NCI-H1417 treated with DMSO at 0.1 percent for 48 hours (cell line): ENCODE data around the gene TEX29.

ENCODE experiments used
- DNase-seq: peaks from one replicate; lab custom pipeline; 2025; lab: John Stamatoyannopoulos, UW

The TEX29 gene

DNA sequence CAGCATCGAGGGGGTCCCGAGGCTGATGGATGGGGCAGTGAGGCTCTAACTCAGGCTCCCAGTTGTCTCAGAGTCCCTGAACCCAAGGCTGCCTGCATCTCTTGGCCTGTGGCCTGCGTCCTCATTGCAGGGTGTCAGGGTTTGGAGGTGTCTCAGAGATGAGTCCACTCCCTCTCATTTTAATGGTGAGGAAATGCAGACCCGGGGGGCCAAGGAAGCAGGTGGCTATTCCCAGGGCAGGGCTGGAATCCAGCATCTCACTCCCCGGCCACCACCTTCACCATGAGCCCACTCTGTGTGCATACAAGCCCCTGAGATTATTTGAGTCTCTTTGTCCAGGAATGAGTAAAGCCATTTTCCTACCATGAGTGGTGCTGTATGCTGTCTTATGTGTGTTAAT, 21.4 kb downstream of the TEX29 start:
- DNase-seq: no peak

DNA sequence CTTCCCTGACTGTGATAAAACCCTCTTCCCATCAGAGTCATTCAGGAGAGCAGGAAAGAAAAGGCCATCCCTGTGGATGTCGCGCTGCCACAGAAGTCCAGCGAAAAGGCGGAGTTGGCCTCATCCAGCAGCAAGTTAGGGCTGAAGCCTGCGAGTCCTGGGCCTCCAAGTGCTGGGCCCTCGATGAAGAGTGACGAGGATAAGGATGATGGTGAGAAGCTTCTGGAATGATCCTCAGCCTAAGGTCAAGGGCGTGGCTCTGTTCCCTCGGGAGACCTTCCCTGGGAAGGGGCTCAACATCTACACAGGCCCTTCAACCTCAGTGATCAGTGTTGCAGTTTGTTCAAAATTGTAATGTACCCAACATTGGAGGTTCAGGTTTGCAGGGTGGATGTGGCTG, 22.3 kb downstream of the TEX29 start:
- DNase-seq: no peak

DNA sequence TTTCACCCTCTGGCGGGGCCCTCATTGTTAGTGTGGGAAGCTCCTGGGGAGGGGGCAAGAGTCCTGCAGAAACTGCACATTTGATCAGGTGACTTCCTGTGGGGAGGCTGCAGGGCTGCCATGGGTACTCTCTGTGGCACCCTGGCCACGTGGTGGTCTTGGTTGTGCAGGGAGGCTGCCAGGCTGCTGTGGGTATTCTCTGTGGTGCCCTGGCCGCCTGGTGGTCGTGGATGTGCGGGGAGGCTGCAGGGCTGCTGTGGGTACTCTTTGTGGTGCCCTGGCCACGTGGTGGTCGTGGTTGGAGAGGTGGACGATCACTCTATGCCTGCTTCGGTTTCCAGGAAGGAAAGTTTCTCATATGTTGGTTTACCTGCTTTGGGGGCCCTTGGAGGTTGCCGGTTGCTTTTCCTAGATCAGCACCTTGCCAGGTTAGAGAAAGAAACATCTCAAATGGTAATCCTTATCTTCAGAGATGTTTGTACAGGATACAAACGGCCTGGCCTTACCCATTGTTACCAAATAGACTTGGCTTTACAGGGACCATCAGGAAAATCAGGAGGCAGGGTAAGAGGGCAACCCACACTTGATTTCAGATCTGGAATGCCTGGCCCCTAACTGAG, 22.9 kb downstream of the TEX29 start:
- DNase-seq: no peak

DNA sequence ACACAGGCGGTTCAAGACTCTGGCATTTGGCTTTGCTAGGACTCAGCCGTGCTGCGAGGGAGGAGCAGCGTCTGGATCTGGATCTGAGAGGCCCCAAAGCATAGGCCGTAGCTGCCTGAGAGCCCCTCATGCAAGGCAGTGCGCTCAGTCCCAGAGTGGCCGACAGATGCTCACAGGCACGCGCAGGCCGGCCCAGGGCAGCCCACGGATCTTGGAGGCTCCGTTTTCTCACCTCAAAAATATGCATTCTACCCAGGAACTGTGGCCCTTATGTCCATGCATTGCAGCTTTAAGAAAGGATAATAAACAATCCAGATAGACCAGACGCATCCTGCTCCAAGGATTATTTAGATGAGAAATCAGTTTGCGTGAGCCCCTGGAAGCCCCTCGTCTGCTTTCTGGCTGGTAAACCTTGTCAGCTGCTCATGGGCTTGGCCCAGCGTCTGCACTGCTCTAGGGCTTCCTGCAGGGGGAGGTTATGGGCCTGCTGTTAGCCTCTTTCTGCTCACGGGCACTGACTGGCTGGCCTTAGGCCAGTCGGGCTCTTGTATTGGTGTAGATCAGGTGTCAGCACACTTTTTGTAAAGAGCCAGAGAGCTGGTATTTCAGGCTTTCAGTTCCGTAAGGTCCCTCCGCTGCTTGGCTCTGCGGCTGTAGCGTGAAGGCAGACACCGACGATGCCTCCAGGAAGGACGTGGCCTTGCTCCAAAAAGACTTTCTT, 24.2 kb downstream of the TEX29 start:
- no peak for DNase-seq

GRCh38 chr13:111345682-111346081, 25.2 kb downstream of the TEX29 start:
- DNase-seq: no peak

DNA sequence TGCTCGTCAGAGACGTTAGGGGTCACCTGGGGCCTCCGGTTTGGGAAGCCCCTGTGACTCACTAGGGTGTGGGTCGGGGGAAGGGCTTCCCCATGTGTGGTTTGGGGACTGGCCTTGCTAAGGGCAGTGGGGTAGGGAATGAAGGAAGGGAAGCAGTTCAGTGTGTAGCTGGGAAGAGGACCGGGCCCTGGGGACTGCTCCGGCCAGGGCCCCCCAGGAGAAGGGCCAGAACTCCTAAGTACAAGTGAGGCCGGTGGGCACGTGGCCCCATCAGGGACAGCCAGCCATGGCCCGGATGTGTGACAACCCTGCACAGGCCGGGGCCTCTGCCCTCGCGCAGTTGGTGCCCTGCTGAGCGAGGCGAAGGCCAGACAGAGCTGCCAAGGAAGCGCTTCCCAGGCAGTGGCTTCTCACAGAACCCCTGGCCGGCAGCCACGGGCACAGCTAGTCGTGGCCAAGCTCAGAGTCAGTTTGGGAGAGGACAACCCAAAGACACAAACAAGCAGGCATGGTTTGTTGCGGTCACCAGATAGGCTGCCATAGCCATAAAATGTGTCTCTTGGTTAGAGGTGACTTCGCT, 25.7 kb downstream of the TEX29 start:
- no peak for DNase-seq

GRCh38 chr13:111347438-111347837, 27.0 kb downstream of the TEX29 start:
- no peak for DNase-seq

DNA sequence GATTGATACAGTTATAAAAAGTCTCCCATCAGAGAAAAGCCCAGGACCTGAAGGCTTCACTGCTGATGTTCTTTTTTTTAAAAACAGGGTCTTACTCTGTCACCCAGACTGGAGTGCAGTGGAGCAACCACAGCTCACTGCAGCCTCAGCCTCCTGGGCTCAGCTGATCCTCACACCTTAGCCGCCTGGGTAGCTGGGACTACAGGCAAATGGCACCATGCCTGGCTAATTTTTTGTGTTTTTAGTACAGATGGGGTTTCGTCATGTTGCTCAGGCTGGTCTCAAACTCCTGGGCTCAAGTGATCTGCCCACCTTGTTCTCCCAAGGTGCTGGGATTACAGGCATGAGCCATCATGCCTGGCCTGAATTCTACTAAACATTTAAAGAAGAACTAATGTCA, 33.1 kb downstream of the TEX29 start:
- no peak for DNase-seq

- DNase-seq: no peak
Observed at GRCh38 chr13:111354789-111355188, 34.3 kb downstream of the TEX29 start.

DNA sequence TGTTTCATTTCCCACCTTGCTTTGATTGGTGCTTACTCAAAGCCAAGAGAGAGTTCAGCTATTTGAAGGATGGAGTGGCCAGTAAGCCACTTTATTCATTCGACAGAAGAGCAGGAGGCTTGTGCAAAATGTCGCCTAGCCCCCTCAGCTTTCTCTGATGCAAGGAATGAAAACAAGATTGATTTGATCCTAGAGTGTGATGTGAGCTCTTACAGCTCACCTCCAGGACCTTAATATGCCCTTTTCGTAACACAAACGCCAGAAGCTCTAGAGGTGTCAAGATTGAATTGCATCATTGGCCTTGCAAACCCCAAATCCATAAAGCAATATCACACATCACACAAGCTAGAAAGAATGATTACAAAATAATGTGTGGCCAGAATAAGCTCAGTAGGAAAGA, 36.4 kb downstream of the TEX29 start:
- DNase-seq: no peak

GRCh38 chr13:111359237-111359915, 38.9 kb downstream of the TEX29 start:
- no peak for DNase-seq

- no peak for DNase-seq
Observed at GRCh38 chr13:111359930-111360329, 39.5 kb downstream of the TEX29 start.

DNA sequence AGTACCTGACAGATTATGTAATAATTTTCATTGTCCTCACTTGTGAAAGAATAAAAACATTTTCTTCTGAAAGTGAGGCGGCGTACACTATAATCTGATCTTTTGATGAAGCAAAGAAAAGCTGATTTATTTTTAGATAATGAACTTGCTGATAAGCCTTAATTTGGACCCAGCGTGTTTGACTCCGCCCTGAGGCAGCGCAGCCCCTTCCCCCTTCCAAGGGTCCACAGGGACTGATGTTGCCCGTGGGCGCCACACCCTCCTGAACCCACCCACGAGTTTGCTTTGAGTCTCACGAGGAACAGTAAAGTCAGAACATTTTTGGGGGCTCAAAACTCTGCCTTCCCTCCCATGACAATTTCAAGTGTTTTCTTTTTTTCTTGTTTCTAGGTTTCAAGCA, 40.0 kb downstream of the TEX29 start:
- no peak for DNase-seq

- no peak for DNase-seq
Observed at GRCh38 chr13:111361046-111361872, 40.8 kb downstream of the TEX29 start.

- DNase-seq: no peak
Observed at GRCh38 chr13:111361873-111362648, 41.6 kb downstream of the TEX29 start.

- no peak for DNase-seq
Observed at GRCh38 chr13:111363121-111363520, 42.7 kb downstream of the TEX29 start.

DNA sequence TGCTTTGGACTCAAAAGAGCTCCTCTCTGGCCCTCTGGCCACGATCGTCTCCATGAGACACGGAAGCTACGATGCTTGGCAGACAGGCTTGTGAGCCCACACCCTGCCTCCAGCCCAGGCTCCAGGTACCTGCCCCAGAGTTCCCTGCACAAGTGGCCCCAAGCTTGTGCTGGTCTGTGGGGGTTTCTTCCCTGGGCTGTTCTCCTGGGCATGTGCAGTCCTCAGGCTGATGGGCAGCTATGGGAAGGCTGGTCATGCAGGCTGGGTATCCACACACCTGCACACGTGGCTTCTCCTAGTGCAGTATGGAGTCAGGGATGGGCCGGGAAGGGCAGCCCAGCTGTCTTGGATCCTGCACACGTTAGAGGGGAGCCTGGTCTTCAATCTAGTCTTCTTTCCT, 43.1 kb downstream of the TEX29 start:
- no peak for DNase-seq

DNA sequence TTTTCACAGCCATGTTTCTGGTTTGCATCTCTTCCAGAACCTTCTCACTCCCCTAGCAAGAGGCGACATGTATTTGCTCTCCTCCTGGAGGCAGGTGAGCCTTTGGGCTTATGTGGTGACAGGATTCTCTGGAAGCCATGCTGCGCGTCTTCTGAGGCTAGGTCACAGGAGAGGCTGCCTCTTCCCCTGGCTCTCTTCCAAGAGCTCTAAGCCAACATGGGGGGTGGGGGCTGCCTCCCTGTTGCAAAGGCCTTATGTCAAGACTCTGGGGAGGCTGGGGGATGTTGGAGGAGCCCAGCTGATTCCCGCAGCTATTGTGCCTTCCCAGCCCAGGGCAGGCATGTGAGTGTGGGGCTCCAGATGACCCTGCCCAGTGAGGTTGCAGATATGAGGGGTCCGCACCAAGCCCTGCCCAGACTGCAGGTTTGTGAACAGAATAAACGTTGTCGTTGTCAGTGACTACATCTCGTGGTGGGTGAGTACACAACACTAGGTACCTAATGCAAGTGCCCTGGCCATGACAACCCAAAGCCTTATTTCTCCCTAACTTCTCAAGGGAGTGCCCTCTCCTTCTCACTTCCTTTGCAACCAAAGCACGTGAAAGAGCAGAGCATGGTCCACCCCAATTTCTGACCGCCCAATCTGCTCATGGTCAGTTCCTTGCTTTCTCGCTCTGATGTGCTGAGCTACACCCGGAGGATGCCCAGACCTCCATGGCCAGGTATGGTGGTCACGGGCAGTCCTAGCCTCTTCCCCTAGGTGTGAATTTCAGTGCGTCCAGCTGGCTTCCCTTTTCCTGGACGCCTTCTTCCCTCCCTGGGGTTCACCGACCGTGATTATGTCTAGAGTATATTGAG, 44.9 kb downstream of the TEX29 start:
- DNase-seq: no peak

DNA sequence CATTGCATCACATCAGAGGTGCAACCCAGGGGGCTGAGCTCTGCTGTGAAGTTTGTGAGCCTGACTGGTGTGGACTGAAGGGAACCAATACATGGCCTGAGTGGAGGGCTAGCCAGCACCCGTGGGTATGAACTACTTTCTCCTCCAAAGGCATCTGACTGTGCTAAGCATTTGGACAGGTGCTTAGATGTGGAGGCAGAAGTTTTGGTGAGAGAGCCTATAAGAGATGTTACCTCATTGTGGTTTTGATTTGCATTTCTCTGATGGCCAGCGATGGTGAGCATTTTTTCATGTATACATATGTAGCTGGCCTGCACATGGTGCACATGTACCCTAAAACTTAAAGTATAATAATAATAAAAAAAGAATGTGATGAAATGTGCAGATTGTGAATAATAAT, 46.9 kb downstream of the TEX29 start:
- no peak for DNase-seq

DNA sequence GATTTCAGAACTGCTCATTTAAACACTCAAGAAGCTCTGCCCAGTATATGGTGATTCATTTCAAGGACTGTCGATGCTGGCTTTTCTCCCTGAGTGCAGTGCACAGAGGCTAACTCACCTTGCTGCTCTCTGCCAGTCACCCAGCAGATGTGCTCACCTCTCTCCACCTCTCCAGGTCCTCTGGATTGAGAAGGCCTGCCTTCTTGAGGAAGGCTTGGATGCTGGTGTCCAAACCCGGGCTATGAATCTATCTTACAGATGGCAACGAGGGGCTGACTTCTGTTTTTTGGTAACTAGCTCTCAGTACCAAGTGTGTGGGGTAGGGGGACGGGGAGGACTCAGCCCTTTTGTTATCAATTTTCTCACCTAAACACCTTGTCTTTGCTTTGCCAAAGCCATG, 47.6 kb downstream of the TEX29 start:
- no peak for DNase-seq
